OCI-LY1 (cell line): ENCODE measurements around the gene TXNDC11.

Experiments
- H2AFZ ChIP-seq: fragments of 200-600 bp; sonication (generic), shearing (Covaris generic); 2 replicates; pipeline ENCODE4 v1.6.0; 2014; ENCODE audit warnings: antibody characterized with exemption, mild to moderate bottlenecking, low read length
- H3F3A ChIP-seq: fragments of 200-600 bp; sonication (generic), shearing (Covaris generic); 2 replicates; pipeline ENCODE4 v1.6.0; 2014; ENCODE audit warnings: mild to moderate bottlenecking, antibody characterized with exemption, low read length, moderate library complexity; ENCODE audit not compliant: insufficient read depth
- H3K27ac ChIP-seq: fragments of 200-600 bp; sonication (generic); 2 replicates; pipeline ENCODE4 v1.5.1; 2014; ENCODE audit warnings: low read length, mixed run types, mild to moderate bottlenecking, low read depth; ENCODE audit not compliant: poor library complexity, severe bottlenecking
- H3K27me3 ChIP-seq: fragments of 200-600 bp; sonication (generic); 2 replicates; pipeline ENCODE4 v1.6.0; 2014; ENCODE audit warnings: antibody characterized with exemption, mild to moderate bottlenecking, low read length, moderate library complexity; ENCODE audit not compliant: insufficient read depth
- H3K36me3 ChIP-seq: fragments of 200-600 bp; sonication (generic); 2 replicates; pipeline ENCODE4 v1.6.1; 2014; ENCODE audit warnings: mild to moderate bottlenecking, antibody characterized with exemption, low read length, moderate library complexity, mixed read lengths; ENCODE audit not compliant: insufficient read depth
- H3K4me1 ChIP-seq: fragments of 200-600 bp; sonication (generic); 2 replicates; pipeline ENCODE4 v1.5.1; 2014; ENCODE audit warnings: mild to moderate bottlenecking, low read length, moderate library complexity; ENCODE audit not compliant: insufficient read depth, severe bottlenecking
- H3K4me2 ChIP-seq: fragments of 200-600 bp; sonication (generic), shearing (Covaris generic); 2 replicates; pipeline ENCODE4 v1.6.1; 2014; ENCODE audit warnings: low read length
- H3K4me3 ChIP-seq: fragments of 200-600 bp; sonication (generic); 2 replicates; pipeline ENCODE4 v1.5.1; 2014; ENCODE audit warnings: low read length, low read depth, mild to moderate bottlenecking, mixed read lengths; ENCODE audit not compliant: poor library complexity, severe bottlenecking
- H3K79me2 ChIP-seq: fragments of 200-600 bp; shearing (Covaris generic); 2 replicates; pipeline ENCODE4 v1.6.1; 2016; ENCODE audit warnings: mixed run types, low read length, mixed read lengths; ENCODE audit not compliant: insufficient read depth
- H3K9ac ChIP-seq: fragments of 200-600 bp; sonication (generic), shearing (Covaris generic); 2 replicates; pipeline ENCODE4 v1.6.1; 2014; ENCODE audit warnings: mild to moderate bottlenecking, low read length, mixed read lengths
- H3K9me2 ChIP-seq: fragments of 200-600 bp; sonication (generic), shearing (Covaris generic); 2 replicates; pipeline ENCODE4 v1.6.1; 2014; ENCODE audit warnings: low read depth, mild to moderate bottlenecking, low read length, mixed read lengths
- H3K9me3 ChIP-seq: fragments of 200-600 bp; shearing (Covaris generic); 2 replicates; pipeline ENCODE4 v1.6.1; 2014; ENCODE audit warnings: low read length, mixed read lengths
- H4K20me1 ChIP-seq: fragments of 200-600 bp; sonication (generic), shearing (Covaris generic); 2 replicates; pipeline ENCODE4 v1.6.0; 2016; ENCODE audit warnings: mild to moderate bottlenecking, low read length; ENCODE audit not compliant: insufficient read depth
- CTCF ChIP-seq: fragments of 200-600 bp; sonication (generic), shearing (Covaris generic); IDR thresholded peaks from 2 replicates; pipeline ENCODE4 v1.5.1; 2017; ENCODE audit warnings: mild to moderate bottlenecking, antibody characterized with exemption, low read length, moderate library complexity, mixed read lengths
- EZH2 ChIP-seq: fragments of 200-600 bp; sonication (generic), shearing (Covaris generic); IDR thresholded peaks from 2 replicates; pipeline ENCODE4 v1.8.0; 2017; ENCODE audit warnings: borderline replicate concordance, mixed run types, mild to moderate bottlenecking, antibody characterized with exemption, low read length, moderate library complexity, mixed read lengths

Gene TXNDC11

DNA sequence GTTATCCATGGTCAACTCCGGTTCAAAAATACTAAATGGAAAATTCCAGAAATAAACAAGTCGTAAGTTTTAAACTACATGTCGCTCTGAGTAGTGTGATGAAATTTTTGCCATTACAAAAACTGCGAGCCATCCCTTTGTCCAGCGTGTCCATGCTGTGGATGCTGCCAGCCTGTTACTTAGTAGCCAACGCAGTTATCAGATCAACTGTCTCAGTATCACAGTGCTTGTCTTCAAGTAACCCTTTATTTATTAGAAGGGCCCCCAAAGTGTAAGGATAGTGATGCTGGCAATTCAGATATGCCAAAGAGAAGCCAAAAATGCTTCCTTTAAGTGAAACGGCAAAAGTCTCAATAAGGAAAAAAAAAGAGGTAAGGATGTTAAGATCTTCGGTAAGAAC lies 50.5 kb downstream of the TXNDC11 start:
- H3K9me2 ChIP-seq: no peaks in the 10 kb centered on the region
- H3K27ac ChIP-seq: no peak overlapping the region
- H3K4me1 ChIP-seq: peaks cover 30% of the 10 kb centered on the region
- peaks cover 4% of the 10 kb centered on the region; the same call in 1 of the 2 replicates for H3F3A ChIP-seq
- no peak overlapping the region for H3K4me3 ChIP-seq
- no peak overlapping the region for H2AFZ ChIP-seq
- H4K20me1 ChIP-seq: no peaks in the 10 kb centered on the region
- H3K9ac ChIP-seq: no peak overlapping the region
- no peaks in the 10 kb centered on the region for H3K9me3 ChIP-seq
- TF ChIP-seq EZH2 (no peak), CTCF (no peak)
- H3K79me2 ChIP-seq: no peaks in the 10 kb centered on the region
- H3K4me2 ChIP-seq: no peak overlapping the region
- no peaks in the 10 kb centered on the region for H3K27me3 ChIP-seq
- peaks cover 70% of the 10 kb centered on the region for H3K36me3 ChIP-seq

DNA sequence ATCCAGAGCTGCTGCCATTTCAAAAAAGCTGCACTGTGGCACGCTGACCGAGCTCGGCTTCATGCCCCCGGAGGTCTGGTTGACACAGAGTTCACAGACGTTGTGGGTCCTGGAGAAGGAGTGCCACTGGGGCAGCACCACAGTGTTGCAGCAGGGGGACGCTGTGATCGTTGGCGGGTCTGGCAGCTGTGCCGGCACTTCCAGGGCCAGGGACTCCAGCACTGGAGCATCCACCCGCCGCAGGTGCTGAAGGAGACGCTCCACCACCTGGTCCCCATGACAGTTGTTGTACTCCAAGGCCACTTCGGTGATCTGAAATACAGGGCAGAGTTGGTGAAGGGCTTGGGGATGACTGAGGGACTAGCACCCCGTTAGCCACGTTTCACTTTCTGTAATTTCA lies 50.9 kb downstream of the TXNDC11 start:
- Histone ChIP-seq H2AFZ (no peak overlapping the region), H3K36me3 (peaks cover 70% of the 10 kb centered on the region), H3K9me3 (no peaks in the 10 kb centered on the region), H3K27me3 (no peaks in the 10 kb centered on the region), H3K9ac (no peak overlapping the region), H3K79me2 (no peaks in the 10 kb centered on the region), H3K9me2 (no peaks in the 10 kb centered on the region), H3K4me1 (peaks cover 34% of the 10 kb centered on the region), H3K27ac (no peak overlapping the region), H3K4me2 (no peak overlapping the region), H3F3A (peaks cover 4% of the 10 kb centered on the region; the same call in 1 of the 2 replicates), H3K4me3 (no peak overlapping the region), H4K20me1 (no peaks in the 10 kb centered on the region)
- TF ChIP-seq CTCF (no peak), EZH2 (no peak)

DNA sequence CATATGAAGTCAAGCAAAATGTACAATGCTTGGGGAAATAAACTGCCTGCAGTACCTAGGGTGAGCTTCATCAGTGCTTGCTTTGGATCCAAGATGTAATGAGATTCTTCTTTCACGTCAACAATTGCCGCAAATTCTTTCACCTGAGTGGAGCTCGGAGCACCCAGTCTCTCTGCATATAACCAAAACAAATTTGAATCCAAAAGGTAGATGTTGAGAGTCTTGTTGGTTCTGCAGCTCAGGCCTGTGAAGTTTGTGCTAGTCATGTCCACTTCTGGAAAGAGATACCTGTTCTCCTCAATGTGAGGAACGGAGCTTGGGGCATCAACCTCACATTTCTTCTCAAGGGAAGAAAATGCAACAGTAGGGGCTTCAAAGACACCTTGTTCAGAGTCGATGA lies 51.4 kb downstream of the TXNDC11 start:
- no peaks in the 10 kb centered on the region for H3K79me2 ChIP-seq
- no peaks in the 10 kb centered on the region for H4K20me1 ChIP-seq
- no peak overlapping the region for H3K9ac ChIP-seq
- H3K9me2 ChIP-seq: no peaks in the 10 kb centered on the region
- peaks cover 70% of the 10 kb centered on the region for H3K36me3 ChIP-seq
- H2AFZ ChIP-seq: no peak overlapping the region
- H3F3A ChIP-seq: peaks cover 4% of the 10 kb centered on the region; the same call in 1 of the 2 replicates
- H3K27ac ChIP-seq: no peak overlapping the region
- no peaks in the 10 kb centered on the region for H3K9me3 ChIP-seq
- H3K4me2 ChIP-seq: no peak overlapping the region
- peaks cover 40% of the 10 kb centered on the region for H3K4me1 ChIP-seq
- no peaks in the 10 kb centered on the region for H3K27me3 ChIP-seq
- no peak for TF ChIP-seq EZH2
- TF ChIP-seq CTCF: no peak
- no peak overlapping the region for H3K4me3 ChIP-seq
